Amniotic stem cell (primary cell): ENCODE results near the gene NYAP2.

ENCODE experiments used
- DNase-seq: peaks from one replicate; lab custom pipeline; 2025; lab: John Stamatoyannopoulos, UW

Gene NYAP2

GRCh38 chr2:225429717-225430116, 30.2 kb downstream of the NYAP2 start:
- no peak for DNase-seq

- DNase-seq: no peak
Observed at GRCh38 chr2:225431105-225431863, 31.8 kb downstream of the NYAP2 start.

- DNase-seq: no peak
Observed at GRCh38 chr2:225434014-225434413, 34.5 kb downstream of the NYAP2 start.

GRCh38 chr2:225437319-225437718, 37.8 kb downstream of the NYAP2 start:
- no peak for DNase-seq

GRCh38 chr2:225438248-225438647, 38.7 kb downstream of the NYAP2 start:
- no peak for DNase-seq

GRCh38 chr2:225452677-225453076, 53.2 kb downstream of the NYAP2 start:
- no peak for DNase-seq

- no peak for DNase-seq
Observed at GRCh38 chr2:225454412-225454811, 54.9 kb downstream of the NYAP2 start.

- DNase-seq: no peak
Observed at GRCh38 chr2:225456619-225457260, 57.2 kb downstream of the NYAP2 start.

GRCh38 chr2:225457482-225457881, 58.0 kb downstream of the NYAP2 start:
- no peak for DNase-seq

GRCh38 chr2:225458431-225459117, 59.1 kb downstream of the NYAP2 start:
- no peak for DNase-seq

GRCh38 chr2:225462417-225462816, 62.9 kb downstream of the NYAP2 start:
- no peak for DNase-seq

GRCh38 chr2:225462945-225463344, 63.4 kb downstream of the NYAP2 start:
- DNase-seq: no peak

GRCh38 chr2:225463449-225463848, 63.9 kb downstream of the NYAP2 start:
- DNase-seq: no peak

- no peak for DNase-seq
Observed at GRCh38 chr2:225464346-225465025, 65.0 kb downstream of the NYAP2 start.

GRCh38 chr2:225465827-225466226, 66.3 kb downstream of the NYAP2 start:
- no peak for DNase-seq

- no peak for DNase-seq
Observed at GRCh38 chr2:225466891-225467604, 67.5 kb downstream of the NYAP2 start.

GRCh38 chr2:225468131-225468530, 68.6 kb downstream of the NYAP2 start:
- DNase-seq: no peak

- no peak for DNase-seq
Observed at GRCh38 chr2:225471039-225471438, 71.5 kb downstream of the NYAP2 start.

- DNase-seq: no peak
Observed at GRCh38 chr2:225471482-225471881, 72.0 kb downstream of the NYAP2 start.

GRCh38 chr2:225472161-225472560, 72.7 kb downstream of the NYAP2 start:
- no peak for DNase-seq

GRCh38 chr2:225479386-225479785, 79.9 kb downstream of the NYAP2 start:
- no peak for DNase-seq

GRCh38 chr2:225484751-225485150, 85.2 kb downstream of the NYAP2 start:
- no peak for DNase-seq
